ENCODE measurements around the gene SP5.
"Not testable (repeated sequence)": the region's sequence is repeated elsewhere in the genome, so short reads cannot be mapped to it uniquely, and the experiment has no call there.

The SP5 gene

GRCh38 chr2:170711196-170711773, 3.9 kb upstream of the SP5 start:
- no peak for DNase-seq

DNA sequence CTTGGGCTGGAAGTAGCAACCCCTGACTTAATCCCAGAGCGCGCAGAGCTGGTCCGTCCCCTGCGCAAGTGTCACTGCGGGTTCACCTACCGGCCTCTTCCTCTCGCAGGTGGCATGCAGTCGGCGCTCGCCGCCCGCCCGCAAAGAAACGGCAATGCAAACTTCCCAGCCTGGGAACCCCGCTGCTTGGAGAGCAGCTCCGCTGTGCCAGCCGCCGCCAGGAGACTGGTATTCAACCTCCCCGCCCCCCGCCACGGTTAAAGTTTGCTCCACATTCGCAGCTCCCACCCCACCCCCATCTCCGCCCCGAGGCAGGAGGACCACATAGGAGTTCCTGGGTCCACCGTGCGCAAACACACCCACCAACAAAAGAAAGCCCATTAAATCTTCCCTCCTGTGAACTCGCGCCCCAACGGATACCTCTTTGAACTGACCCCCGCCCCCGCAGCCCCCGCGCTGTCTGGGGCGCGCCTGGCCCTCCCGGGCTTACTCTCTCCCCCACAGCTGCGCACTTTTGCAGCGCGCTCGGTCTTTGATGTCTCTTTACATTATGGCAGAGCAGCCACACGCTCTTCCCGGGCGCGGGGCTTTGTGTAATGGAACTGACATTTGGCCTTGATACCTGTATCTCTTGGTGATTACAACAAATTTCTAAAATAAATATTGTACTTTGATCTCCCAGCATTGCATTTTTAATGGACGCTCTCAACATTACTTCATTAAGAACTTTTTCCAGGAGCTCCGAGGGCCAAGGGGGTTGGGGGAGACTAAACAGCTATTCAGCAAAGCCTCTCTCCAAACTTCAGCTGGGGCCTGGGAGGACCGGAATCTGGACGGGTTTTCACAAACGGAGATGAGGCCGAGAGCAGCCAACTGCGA, 3.1 kb upstream of the SP5 start:
- DNase-seq = no peak

DNA sequence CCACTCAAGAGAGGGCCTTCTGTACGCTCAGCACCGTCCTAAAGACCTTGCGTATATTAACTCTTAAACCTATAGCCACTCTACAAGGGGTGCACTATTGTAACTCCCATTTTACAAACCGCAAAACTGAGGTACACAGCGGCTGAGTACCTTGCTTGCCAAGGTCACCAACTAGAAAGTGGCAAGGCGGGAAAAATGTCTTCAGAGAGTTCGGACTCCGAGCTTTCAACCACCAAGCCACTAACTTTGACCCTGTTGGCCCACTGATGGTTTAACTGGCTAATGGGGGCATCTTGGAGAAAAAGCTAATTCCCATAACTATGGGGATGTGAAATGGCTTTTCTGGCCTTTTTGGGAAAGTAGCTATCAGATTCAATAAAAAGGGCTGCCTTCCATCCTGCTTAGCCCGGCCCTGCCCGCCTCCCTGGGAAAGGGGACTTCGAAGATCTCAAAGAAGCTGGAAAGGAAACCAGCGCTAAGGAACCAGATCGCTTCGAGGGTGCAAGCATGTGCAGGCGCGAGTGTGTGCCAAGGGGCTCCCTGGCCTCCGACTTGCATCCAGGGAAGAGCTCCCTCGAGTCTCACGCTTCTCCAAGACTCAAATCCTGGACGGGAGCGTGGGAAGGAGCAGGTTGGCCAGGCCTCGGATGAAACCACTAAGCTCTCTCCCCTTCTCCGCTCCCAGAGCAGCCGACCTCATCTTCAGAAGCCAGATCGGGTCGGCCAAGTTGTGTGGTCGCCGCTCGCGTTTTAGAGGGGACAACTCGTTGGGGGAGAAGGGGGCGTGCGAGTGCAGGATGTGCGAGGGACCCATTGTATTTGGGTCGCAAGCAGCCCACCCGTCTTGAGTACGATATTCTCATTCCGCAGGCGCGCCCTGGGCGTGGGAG, 2.2 kb upstream of the SP5 start:
- DNase-seq = no peak

DNA sequence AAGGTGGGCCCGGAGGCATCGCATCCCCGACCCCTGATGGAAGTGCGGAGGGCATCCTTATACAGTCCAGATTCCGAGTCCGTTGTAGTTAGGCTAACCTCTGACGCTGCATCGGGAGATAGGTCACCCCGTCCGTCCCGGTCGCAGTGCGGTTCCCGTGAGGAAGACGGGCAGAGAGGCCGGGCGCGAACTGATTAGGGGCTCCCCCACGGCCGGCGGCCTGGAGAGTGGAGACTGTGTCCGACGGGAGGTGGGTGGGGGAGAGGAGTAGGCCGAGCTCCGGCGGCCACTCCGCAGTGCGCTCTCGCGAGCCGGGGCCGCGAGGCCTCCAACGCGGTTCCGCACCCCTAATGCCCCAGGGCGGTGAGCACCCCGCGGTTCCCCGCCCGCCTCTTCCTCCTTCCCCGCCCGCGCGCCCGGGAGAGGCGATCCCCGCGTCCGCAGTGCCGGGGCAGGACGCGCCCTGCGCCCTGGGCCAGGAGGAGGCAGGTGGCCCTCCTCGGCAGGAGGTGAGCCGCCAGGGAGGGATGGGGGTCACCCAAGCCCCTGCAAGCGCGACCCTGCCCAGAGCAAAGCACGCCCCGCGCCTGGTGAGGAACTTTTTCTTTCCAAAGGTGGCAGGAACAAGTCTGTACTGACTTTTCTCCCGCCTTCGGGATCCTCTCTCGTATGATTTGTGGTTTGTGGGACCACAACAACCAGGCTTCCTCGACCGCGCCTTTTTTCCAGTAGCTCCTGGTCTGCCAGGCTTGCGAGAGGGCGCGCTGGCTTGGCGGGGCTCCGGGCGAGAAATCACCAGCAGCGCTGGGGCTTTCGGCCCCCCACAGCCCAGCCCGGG, 1.4 kb upstream of the SP5 start:
- no peak for DNase-seq

DNA sequence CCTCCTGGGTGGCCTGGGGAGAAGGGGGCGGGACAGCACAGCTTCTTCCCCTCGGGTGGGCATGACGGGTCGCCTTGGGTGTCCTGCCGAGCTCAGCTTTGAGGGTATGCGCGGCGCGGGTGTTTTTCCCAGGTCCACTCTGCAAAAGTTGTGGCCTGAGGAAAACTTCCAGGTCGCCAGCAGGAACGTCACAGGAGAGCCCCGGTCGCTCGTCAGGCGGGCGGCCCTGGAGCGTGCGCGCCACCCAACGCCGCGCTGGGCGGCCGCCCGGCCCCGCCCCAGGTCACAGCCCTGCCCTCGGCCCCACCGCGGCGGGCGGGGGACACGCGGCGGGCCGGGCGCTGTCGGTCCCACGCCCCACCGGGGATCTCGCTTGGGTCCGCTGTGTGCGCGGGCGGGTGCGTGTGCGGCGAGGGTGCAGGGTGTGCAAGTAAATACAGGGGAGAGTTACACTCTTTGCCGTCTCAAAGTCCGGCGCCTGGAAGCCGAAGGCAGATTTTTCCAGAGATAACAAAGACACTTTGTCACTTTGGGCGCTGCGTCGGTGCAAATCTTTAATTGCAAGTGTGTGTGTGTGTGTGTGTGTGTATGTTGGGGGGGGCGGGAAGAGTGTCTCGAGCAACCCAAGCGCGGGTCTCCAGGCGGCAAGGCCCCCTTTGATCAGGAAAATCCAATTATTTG, 616 bp upstream of the SP5 start:
- no peak for DNase-seq

GRCh38 chr2:170715932-170716777, 1.0 kb downstream of the SP5 start:
- DNase-seq = no peak

DNA sequence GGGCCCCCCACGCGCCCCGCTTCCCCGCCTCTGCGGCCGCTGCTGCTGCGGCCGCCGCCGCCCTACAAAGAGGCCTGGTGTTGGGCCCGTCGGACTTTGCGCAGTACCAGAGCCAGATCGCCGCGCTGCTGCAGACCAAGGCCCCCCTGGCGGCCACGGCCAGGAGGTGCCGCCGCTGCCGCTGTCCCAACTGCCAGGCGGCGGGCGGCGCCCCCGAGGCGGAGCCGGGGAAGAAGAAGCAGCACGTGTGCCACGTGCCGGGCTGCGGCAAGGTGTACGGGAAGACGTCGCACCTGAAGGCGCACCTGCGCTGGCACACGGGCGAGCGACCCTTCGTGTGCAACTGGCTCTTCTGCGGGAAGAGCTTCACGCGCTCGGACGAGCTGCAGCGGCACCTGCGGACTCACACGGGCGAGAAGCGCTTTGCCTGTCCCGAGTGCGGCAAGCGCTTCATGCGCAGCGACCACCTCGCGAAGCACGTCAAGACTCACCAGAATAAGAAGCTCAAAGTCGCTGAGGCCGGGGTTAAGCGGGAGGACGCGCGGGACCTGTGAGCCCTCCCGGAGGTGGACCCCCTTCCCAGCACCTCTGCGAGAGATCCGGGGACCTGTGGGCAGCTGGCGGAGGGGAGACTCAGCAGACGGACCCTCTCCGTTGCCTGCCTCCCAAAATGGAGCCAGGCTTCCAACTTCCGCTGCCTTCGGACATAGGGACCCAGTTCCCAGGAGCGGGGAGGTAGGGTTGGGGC, 1.9 kb downstream of the SP5 start:
- no peak for DNase-seq

- DNase-seq = no peak
Observed at GRCh38 chr2:170717599-170717963, 2.4 kb downstream of the SP5 start.

- no peak for DNase-seq
Observed at GRCh38 chr2:170717991-170718589, 3.0 kb downstream of the SP5 start.

- no peak for DNase-seq
Observed at GRCh38 chr2:170719810-170720209, 4.7 kb downstream of the SP5 start.

DNA sequence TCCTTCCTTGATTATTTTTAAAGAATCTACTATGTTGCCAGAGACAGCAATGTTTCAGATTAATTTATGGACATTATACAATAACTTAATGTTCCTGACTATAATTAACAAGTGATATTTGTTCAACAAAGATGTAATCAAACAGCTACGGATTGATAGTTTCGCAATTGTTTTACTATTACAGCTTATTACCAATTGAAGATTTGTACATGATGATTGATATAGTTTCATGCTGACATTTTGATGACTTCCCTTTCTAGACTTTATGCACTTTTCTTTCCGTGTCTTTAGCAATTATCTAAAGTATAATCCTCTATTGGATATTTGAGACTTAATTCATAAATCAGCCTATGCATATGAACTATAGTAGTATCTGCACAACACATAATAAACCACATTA, 6.5 kb downstream of the SP5 start:
- no peak for DNase-seq

- DNase-seq = no peak
Observed at GRCh38 chr2:170722301-170722700, 7.2 kb downstream of the SP5 start.

DNA sequence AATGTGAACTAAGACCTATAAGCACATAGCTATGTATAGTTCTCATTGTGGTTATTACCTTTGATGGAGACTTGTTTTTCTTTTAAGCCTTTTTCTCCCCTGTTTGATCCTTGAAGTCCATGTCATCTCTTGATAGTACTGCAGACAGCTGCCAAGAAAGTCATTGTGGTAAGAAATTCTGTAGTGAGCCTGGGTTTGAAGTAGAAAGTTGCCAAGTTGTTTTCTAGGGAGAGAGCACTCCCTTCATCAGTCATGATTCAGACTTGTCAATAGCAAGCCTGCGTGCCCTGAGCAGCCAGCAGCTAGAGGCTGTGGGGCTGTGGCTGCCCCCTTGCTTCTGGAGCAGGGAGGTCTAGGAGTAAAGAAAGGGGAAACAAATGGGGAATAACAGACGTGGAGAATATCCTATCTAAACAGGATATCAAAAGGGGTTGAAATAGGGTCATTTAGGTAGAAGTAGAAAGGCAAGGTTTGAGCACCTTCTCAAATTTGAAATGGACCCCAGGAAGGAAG, 8.4 kb downstream of the SP5 start:
- no peak for DNase-seq

GRCh38 chr2:170733798-170734600, 18.9 kb downstream of the SP5 start:
- no peak for DNase-seq

DNA sequence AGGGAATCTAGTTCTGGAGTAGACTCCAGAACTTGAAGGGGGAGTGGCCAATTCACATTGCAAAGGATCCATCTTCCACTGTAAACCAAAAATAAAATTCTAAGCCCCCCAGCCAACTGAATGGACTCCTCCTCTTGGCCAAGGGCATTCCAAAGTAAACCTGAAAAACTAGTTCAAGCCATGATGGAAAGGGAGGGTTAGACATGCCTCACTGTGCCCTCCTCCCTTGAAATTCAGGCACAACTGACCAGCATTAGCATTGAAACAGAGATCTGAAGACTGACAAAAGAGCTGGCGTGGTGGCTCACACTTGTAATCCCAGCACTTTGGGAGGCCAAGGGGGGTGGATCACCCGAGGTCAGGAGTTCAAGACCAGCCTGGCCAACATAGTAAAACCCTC, 19.5 kb downstream of the SP5 start:
- DNase-seq = not testable (repeated sequence)

- no peak for DNase-seq
Observed at GRCh38 chr2:170736628-170737027, 21.5 kb downstream of the SP5 start.

DNA sequence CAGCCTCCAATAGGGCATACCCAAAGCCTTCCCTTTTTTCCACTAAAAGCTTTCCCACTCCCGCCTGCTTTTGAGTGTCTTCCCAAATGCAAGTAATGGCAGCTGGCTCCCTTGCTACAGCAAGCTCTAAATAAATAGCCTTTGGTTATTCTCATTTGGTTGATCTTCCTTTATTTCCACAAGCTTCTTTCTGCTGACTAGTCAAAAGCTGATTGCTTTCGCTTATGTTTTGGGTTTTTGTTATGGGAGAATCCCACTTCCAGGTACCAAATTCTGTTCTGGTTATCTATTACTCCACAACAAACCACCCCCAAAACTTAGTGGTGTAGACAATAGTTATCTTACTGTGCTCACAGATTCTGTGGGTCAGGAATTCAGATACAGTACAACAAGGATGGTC, 22.3 kb downstream of the SP5 start:
- DNase-seq = no peak

GRCh38 chr2:170737821-170738220, 22.7 kb downstream of the SP5 start:
- no peak for DNase-seq

GRCh38 chr2:170739048-170739447, 23.9 kb downstream of the SP5 start:
- DNase-seq = no peak
